HL-60/S4 treated with retinoic acid at 250 ng/mL for 4 days and 3 days (cell line): ENCODE data around the gene CNIH2.
"Not testable (repeated sequence)": the region's sequence is repeated elsewhere in the genome, so short reads cannot be mapped to it uniquely, and the experiment has no call there.

Experiments used
- in situ Hi-C: fragments of 300-500 bp; cut with MboI; formaldehyde crosslinking; loops from 2 replicates; pipeline ENCODE4 v1.7.0; 2022; ENCODE audit warnings: low sequenced_read_pairs

Gene CNIH2

DNA sequence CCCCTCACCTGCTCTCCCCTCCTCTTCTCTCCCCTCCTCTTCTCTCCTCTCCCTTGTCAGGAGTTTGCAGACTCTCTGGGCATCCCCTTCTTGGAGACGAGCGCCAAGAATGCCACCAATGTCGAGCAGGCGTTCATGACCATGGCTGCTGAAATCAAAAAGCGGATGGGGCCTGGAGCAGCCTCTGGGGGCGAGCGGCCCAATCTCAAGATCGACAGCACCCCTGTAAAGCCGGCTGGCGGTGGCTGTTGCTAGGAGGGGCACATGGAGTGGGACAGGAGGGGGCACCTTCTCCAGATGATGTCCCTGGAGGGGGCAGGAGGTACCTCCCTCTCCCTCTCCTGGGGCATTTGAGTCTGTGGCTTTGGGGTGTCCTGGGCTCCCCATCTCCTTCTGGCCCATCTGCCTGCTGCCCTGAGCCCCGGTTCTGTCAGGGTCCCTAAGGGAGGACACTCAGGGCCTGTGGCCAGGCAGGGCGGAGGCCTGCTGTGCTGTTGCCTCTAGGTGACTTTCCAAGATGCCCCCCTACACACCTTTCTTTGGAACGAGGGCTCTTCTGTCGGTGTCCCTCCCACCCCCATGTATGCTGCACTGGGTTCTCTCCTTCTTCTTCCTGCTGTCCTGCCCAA lies 1.9 kb upstream of the CNIH2 start:
- in situ Hi-C loops, result no loop called here

DNA sequence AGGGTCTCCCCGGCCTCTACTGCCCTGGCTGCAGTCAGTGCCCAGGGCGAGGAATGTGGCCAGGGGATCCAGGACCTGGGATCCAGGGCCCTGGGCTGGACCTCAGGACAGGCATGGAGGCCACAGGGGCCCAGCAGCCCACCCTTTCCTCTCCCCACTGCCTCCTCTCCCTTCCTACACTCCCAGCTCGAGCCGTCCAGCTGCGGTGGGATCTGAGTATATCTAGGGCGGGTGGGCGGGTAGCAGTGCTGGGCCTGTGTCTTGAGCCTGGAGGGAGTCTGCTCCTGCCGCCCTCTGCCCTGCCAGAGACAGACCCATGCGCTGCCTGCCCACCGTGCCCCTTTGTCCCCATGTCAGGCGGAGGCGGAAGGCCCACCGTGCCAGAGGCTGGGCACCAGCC lies 1.4 kb upstream of the CNIH2 start:
- in situ Hi-C loops, result not testable (repeated sequence)

DNA sequence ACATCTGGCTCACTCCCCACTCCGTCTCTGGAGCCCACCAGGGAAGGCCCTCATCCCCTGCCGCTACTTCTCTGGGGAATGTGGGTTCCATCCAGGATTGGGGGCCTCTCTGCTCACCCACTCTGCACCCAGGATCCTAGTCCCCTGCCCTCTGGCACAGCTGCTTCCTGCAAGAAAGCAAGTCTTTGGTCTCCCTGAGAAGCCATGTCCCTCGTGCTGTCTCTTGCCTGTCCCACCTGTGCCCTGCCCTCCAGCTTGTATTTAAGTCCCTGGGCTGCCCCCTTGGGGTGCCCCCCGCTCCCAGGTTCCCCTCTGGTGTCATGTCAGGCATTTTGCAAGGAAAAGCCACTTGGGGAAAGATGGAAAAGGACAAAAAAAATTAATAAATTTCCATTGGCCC lies 911 bp upstream of the CNIH2 start:
- in situ Hi-C loops, result not testable (repeated sequence)

DNA sequence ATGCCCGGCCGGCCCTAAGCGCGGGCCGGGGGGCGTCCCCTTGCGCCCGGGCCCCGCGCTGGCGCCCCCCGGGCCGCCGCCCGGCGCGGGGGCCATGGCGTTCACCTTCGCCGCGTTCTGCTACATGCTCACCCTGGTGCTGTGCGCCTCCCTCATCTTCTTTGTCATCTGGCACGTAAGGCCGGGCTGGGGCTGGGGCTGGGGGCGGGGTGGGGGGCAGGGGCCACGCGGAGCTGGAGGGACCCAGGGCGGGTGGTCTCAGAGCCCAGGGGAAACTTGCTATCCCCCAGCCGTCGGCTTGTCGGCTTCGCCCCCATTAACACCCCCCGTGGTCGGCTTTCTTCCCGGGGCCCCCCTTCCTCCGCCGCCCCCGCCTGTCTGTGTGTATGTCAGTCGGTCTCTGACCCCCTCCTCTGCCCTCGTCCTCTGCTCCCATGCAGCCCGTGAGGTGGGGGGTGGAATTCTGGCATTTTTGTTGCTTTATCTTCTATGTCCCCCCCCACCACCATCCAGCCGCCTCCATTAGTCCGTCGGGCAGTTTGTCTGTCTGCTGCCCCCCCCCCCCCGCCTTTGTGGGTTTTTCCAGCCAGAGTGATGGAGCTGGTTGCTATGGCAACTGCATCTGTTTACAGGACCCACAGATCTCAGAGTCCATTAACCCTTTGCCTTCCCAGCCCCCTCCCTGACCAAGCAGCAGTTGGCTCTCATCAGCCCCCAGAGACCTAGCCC lies 552 bp downstream of the CNIH2 start:
- in situ Hi-C loops, result no loop called here

DNA sequence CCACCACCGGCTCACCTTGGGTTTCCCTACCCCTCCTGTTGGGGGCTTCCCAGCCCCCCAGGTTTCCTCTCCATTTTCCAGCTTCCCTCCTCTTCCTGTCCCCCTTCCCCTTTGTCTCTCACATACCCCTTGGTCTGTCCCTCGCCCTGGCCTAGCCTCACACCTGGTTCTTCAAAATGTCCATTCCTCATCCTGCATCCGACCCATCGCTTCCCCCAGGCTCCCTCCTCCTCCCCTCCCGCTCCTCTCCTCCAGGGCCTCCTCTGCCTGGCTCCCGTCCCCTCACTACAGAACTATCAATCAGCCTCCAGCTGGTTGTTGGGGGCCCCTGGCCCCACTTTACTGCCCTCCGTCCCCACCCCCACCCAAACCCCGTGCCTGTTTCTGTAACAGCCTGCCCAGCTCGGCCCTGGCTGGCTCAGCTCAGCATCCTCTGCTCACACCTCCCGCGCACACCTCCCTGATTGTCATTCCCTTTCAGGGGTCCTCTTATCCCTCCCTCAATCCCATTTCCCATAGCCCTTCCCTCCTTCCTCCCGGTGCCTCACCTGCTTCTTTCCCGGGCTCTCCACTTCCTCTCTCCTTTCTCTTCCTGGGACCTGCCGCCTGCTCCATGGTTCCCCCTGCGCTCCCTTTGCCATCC lies 1.2 kb downstream of the CNIH2 start:
- in situ Hi-C loops, result no loop called here

DNA sequence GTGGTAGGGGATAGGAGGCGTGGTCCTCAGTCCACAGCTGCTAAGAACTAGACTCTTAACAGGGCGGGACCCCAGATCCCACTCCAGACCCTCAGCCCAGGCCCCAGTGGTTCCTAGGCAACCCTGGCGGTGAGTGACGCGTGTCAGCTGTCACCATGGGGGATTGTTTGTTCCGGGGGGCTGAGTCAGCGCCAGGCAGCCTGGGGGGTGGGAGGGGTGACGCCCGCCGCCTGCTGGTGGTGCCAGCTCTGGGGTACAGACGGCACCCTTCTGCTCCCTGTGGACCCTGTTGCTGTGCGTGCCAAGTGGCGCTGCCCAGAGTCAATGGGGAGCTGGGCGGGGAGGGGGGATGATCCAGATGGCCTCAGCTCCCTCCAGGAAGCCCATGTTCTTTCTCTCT lies 2.5 kb downstream of the CNIH2 start:
- in situ Hi-C loops, result no loop called here

DNA sequence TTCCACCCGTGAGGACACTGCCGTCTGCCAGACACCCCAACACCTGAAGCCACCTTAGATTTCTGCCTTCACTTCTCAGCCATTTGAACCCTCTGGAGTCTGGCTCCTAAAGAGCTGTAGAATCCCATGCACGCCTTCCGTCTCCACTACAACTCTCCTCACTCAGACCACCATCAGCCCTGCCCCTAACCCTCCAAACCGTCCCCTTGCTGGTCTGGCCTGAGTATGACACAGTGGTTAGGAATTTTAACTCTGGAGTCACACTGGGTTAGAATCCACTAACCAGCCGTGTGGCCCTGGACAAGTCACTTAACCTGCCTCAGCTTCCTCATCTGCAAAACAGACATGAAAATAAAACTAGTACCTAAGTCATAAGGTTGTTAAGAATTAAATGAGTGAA lies 3.0 kb downstream of the CNIH2 start:
- in situ Hi-C loops, result no loop called here

DNA sequence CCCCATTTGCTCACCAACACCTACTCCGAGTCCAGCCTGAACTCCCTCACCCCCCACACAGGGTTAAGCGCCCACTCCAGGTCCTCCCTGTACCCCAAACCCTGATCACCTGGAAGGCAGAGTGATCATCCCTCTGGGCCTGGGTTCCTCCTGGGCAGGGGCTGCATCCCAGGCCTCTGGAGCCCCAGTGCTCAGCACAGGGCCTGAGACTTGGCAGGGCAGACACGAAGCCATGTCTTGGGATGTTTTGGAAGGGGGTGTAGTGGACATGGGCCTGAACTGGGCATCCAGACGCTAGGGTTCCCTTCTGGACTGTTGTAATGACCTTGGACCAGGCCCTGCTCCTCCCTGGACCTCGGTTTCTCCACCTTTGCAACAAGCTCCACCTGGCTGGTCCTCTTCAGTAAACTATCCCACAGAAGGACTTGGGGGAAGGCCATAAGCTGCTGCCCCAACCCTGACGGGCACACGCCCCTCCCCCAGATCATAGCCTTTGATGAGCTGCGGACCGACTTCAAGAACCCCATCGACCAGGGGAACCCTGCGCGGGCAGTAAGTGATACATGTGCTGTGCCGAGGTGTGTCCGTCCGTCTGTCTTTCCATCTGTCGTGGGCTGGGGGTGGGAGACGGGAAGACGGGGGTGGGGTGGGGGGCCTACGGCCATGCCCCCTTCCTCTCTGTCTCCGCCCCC lies 3.9 kb downstream of the CNIH2 start:
- in situ Hi-C loops, result no loop called here

DNA sequence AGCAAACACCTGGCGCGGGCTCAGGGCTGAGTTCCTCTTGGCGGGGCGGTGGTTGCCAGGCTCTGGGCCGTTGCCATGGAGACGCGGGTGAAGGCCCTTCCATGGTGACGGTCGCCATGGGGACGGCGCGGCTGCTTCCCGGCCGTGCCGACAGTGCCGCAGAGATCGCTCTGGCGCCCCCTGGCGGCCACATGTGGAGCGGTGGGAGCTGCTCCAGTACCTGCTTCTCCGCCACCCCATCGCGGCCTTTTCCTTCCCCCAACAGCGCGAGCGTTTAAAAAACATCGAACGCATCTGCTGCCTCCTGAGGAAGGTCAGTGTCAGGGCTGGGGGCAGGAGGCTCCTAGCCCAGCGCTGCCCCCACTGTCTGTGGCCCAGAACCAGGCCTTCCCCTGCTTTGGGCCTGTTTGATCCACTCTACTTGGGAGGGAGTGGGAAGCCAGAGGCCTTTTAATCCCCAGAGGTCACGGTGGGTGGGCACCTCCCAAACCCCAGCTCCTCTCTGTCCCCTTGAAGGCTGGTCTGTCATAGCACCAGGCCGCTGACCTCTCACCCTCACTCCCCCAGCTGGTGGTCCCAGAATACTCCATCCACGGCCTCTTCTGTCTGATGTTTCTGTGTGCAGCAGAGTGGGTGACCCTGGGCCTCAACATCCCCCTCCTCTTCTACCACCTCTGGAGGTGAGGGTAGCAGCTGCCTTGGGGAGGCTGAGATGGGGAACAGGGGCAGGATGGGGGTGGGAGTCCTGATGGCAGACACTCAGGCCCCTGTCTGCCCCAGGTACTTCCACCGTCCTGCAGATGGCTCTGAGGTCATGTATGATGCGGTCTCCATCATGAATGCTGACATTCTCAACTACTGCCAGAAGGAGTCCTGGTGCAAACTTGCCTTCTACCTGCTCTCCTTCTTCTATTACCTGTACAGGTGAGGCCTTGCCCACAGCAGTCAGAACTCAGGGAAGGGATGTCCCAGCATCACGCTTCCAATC lies 4.8 kb downstream of the CNIH2 start:
- in situ Hi-C loops, result no loop called here

DNA sequence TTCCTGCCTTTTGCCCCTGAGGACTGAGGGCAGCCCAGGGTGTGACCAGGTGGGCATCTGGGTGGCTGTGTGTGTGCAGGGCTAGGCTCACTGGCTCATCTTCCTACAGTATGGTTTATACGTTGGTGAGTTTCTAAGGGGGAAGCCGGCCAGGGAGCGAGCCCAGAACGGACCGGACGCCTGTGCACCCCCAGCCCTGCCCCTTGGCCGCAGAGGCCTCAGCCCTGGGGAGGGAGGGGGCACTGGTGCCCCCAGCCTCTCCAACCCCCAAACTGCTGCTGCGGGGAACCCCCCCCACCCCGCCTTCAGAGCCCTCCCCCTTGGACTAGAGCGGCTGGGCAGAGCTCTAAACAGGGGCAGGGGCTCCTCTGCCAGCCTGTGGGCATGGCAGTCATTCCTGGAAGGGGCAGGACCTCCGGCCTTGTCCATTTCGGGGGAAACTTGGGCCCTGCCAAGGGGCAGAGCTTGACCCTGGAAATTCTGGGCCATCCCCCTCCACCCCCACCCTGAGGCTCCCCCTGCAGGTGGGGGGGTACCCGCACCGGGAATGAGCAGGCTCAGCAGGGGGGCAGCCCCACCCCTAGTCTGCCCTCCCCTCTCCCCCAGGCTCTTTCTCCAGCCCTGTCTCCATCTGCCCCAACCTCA lies 5.6 kb downstream of the CNIH2 start:
- in situ Hi-C loops, result no loop called here

DNA sequence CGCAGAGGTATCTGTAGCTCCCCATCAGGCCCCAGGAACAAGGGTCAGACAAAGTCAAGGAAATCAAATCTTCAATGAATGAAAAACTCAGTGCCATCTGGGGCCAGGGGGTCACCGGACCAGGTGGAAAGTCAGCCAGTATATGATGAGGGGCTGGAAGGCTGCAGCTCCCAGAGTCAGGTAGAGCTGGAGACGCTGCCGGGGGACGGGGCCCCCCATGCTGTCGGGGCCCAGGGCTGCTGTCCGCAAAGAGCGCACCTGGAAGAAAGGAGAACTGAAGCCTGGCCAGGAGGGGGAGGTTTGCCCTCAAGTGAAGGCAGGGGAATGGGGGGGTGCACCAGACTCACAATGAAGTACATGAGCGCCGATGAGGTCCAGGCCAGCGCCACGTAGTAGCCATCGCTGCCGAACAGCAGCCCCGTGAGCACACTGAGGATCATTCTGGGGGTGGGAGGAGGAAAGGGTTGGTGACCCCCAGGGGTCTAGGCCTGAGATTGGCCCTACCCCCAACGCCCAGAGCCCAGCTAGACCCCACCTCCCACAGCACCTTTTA lies 6.6 kb downstream of the CNIH2 start:
- in situ Hi-C loops, result no loop called here

DNA sequence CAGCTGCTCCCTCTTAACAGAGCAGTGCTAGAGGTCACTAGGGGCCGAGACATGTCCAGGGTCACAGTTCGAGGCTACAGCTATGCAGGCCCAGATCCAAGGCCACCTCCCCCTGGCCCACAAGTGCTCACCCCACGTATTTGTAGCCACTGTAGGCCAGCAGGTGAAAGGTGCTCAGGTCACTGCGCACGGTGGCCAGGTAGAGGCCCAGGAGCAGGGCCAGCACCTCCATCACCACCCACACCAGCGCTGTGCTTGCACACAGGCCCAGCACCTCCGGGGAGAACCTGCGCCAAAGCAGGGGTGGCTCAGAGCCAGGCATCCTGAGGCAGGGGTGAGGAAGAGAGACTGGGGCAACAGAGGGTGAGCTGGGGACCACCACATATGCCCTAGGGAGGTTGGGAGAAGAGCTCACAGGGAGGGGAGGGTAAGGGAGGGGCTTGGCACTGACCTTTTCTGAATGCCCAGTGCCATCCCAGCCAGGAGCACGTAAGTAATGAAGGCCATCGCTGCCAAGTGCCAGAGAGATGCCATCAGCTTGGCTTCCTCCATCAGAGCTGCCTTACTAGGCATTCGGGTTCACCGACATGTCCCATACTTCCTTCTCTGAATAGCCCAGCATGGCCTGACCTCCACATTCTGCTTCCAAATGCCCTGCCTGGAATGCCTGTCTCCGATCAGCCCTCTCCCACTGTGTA lies 7.4 kb downstream of the CNIH2 start:
- in situ Hi-C loops, result no loop called here

DNA sequence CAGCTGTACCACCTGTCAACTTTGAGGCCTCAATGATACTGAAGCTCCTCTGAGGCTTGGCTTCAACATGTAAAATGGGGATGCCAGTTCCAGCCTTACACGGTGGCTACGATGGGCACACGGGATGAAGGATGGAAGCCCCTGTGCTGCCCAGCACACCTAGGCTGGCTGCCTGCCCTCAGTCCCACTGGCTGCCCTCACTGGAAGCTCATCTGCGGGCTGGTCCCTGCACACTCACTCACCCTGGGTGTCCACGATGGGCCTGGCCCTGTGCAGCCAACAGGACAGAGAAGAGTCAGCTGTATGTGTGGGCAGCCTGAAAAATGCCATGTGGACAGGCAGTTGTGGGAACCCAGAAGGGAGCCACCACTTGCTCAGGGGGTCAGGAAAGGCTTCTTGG lies 8.7 kb downstream of the CNIH2 start:
- in situ Hi-C loops, result no loop called here

DNA sequence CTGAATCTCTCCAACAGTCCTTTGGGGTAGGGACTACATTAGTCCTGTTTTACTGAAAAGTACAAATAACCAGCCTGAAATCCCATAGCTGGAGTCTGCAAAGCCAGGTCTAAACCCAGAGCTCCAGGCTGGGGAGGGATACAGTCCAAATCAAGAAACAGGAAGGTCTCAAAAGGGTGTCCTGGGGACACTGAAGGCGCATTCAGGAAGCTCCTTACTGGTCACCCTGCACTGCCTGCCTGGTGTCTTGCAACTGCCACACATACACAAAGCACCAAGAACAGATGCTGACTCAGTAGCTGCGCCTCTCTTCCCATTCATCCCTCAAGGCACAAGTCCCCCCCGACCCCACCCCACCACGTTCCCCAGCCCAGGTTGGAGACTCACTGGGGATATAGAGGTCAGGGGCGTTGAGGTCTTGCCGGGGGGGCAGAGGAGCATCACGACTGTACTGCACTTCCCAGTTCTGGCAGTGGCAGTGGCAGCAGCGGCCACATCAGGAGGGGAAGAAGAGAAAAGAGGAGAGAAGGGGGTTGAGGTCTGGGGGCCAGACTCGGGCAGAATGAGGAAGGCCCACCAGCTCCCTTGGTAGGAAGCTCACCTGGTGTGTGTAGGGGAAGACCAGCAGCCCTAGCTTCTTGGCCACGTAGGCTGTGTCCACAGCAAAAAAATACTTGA lies 9.4 kb downstream of the CNIH2 start:
- in situ Hi-C loops, result no loop called here

DNA sequence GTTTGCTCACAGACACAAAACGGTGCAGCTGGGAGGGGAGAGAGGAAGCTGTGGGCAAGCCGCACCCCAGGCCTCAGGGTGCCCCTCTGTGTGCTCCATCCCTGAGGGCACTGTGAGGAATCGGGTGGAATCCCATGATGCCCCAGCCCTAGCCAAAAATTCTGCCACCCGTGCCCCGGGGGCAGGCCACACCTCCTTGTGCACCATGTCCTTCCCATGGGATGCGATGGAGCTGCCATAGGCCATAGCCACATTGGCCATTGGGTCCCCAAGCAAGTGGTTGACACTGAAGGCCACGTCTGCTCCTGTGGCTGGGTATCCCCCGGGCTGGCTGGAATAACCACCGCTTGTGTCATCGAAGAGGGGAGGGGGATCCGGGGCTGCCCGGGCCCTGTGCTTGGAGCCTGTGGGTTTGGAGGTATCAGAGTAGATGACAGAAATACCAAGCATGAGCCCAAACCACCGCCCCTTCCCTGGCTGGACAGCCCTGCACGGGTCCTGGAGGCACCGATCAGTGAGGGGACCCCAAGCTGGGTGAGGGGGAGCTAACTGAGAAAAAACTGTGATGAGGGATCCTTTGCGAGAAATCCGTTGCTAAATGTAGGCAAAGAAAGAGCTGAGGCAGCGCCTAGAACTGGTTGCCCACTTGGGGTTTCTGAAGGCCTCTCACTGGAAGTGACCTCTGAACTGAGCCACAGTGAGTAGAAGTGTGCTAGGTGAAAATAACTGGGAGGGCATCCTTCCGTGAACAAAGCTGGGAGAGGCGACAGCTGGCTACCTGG lies 10.1 kb downstream of the CNIH2 start:
- in situ Hi-C loops, result no loop called here

DNA sequence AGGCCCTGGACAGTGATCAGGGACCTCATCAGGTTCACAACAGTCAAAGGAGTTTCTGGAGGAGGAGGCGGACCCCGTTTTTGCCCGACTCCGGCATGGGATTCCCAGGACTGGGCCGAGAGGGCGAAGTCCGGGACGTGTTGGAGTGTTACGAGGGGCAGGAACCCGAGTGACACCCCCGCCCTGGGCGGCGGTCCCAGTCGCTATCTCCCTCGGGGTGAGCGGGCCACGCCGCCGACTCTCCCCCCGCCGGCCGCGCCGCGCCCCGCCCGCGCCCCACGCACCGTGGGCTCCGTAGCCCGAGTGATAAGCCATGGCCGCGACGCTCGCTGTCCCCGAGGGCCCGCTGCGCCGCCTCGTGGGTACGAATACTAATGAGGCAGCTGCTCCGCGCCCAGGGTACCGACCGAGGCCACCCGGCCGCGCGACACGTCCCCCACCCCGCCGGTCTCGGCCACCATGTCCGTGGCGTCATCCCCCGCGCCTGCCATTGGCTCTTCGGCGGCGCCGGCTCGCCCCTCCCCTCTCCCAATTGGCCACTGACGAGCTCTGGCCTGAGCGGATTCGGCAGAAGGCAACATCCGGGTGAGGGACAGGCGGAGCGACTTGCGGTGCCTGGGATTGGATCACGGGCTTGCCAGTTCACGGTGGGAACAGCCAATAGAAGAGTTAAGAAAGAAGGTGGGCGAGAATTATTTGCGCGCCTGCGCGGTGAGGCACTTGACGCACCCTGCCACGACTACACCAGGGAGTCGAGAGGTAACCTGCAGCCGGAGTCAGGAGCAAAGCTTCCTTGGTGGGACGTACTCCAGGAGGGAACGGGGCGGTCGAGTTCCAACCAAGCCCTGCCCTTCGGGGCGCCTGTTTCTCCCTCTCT lies 10.9 kb downstream of the CNIH2 start, which contains the start of gene YIF1A:
Gene YIF1A (minus strand): TSS at position 473 of the 877 bp plus-strand sequence. CDS start 158 bp downstream, at position 315.
- in situ Hi-C loops, result no loop called here
